GM18502 (cell line): ENCODE data around the gene ACSS2.
A peak's percentile ranks its signal among the peaks of the same experiment; 100 is the strongest.
"Not testable (repeated sequence)": the region's sequence is repeated elsewhere in the genome, so short reads cannot be mapped to it uniquely, and the experiment has no call there.

Experiments
- ATAC-seq: cut with Tn5 transposase; IDR thresholded peaks from one replicate; pipeline ENCODE4 v1.9.1; 2021; ENCODE audit warnings: mild to moderate bottlenecking; ENCODE audit not compliant: unreplicated experiment, poor library complexity

Gene ACSS2

GRCh38 chr20:34873583-34874093 lies 2.8 kb upstream of the ACSS2 start:
- ATAC-seq: no peak

GRCh38 chr20:34874094-34874654 lies 2.2 kb upstream of the ACSS2 start:
- ATAC-seq: no peak

GRCh38 chr20:34875642-34876405 lies 588 bp upstream of the ACSS2 start:
- ATAC-seq: peak; percentile 70

GRCh38 chr20:34880215-34880850 lies 3.9 kb downstream of the ACSS2 start:
- ATAC-seq: no peak

GRCh38 chr20:34880971-34881370 lies 4.6 kb downstream of the ACSS2 start:
- ATAC-seq: not testable (repeated sequence)

GRCh38 chr20:34881689-34882088 lies 5.3 kb downstream of the ACSS2 start:
- no peak for ATAC-seq

- no peak for ATAC-seq
These were observed 6.8 kb downstream of the ACSS2 start for GRCh38 chr20:34883087-34883688.

- ATAC-seq: no peak
These were observed 7.4 kb downstream of the ACSS2 start for GRCh38 chr20:34883809-34884208.

- no peak for ATAC-seq
These were observed 7.8 kb downstream of the ACSS2 start for GRCh38 chr20:34884260-34884659.

- no peak for ATAC-seq
These were observed 9.7 kb downstream of the ACSS2 start for GRCh38 chr20:34886122-34886521.

GRCh38 chr20:34887023-34887422 lies 10.6 kb downstream of the ACSS2 start:
- ATAC-seq: no peak

- no peak for ATAC-seq
These were observed 12.1 kb downstream of the ACSS2 start for GRCh38 chr20:34888468-34888867.

GRCh38 chr20:34891166-34892062 lies 15.0 kb downstream of the ACSS2 start:
- no peak for ATAC-seq

- no peak for ATAC-seq
These were observed 16.3 kb downstream of the ACSS2 start for GRCh38 chr20:34892671-34893070.

- no peak for ATAC-seq
These were observed 18.3 kb downstream of the ACSS2 start for GRCh38 chr20:34894723-34895122.

- ATAC-seq: no peak
These were observed 19.1 kb downstream of the ACSS2 start for GRCh38 chr20:34895465-34895864.

GRCh38 chr20:34896086-34896621 lies 19.7 kb downstream of the ACSS2 start:
- ATAC-seq: no peak

GRCh38 chr20:34898129-34898528 lies 21.7 kb downstream of the ACSS2 start:
- ATAC-seq: not testable (repeated sequence)

GRCh38 chr20:34898731-34899130 lies 22.3 kb downstream of the ACSS2 start:
- not testable (repeated sequence) for ATAC-seq

- no peak for ATAC-seq
These were observed 27.8 kb downstream of the ACSS2 start for GRCh38 chr20:34904202-34904621.
